Central memory CD8-positive, alpha-beta T cell (primary cell): ENCODE data around the gene NTRK3.

ENCODE experiments used
- ATAC-seq: fragments of 150-1000 bp; cut with Tn5 transposase; replicated peaks from 2 replicates; pipeline ENCODE4 v1.10.0; 2022; ENCODE audit warnings: mild to moderate bottlenecking, moderate FRiP score, moderate number of reproducible peaks; ENCODE audit not compliant: poor library complexity, severe bottlenecking; ENCODE audit errors: extremely low read depth
- DNase-seq, 2 donors: peaks; one replicate each; pipeline ENCODE4 v3.0.0; 2021; ENCODE audit warnings: low spot score in 2 of 2
- H3K27ac Mint-ChIP-seq: one replicate; pipeline ENCODE4 v1.8.0; 2022; ENCODE audit warnings: low read depth, mild to moderate bottlenecking, moderate library complexity, mixed read lengths
- H3K27me3 Mint-ChIP-seq: one replicate; pipeline ENCODE4 v1.8.0; 2022; ENCODE audit warnings: mixed read lengths
- H3K36me3 Mint-ChIP-seq: one replicate; pipeline ENCODE4 v1.8.0; 2022; ENCODE audit warnings: mild to moderate bottlenecking, moderate library complexity, mixed read lengths; ENCODE audit not compliant: insufficient read depth
- H3K4me1 Mint-ChIP-seq: one replicate; pipeline ENCODE4 v1.8.0; 2022; ENCODE audit warnings: mixed read lengths
- H3K4me3 Mint-ChIP-seq: one replicate; pipeline ENCODE4 v1.8.0; 2022; ENCODE audit warnings: mild to moderate bottlenecking, moderate library complexity, mixed read lengths
- H3K9me3 Mint-ChIP-seq: one replicate; pipeline ENCODE4 v1.8.0; 2022; ENCODE audit warnings: mixed read lengths

Gene NTRK3

DNA sequence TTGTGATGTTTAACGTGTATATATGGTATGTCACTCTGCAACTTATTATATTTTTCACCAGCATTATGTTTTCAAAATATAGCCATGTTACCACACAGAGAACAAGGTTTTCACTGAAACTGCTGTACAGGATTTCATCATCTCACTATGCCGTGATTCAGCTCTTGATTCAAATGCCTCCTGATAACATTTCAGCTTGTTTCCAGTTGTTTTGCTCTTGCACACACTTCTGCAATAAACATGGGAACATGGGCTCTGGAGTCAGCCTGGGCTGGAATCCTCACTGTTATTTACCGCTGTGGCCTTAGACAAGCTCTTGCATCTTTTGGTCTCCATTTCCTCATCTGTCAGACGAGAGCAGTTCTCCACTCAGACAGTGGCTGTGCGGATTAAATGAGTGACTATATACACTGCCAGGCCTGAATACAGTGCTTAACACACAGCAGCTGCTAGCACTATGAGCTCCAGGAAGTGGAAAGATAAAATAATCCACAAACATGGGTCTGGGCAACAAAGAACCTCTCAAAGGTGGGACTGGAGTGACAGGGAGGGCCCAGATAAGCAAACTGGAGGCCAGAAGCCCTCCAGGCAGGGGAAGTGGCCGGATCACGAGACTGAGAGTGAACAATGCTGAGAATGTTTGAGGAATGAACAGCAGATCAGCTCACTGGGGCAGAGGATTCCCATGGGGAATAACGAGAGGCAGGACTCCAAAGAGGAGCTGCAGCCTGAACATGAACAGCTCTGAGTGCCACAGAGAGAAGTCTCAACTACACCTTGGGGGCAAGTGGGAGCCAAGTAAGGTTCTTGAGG, 17.7 kb downstream of the NTRK3 start:
- H3K36me3 Mint-ChIP-seq = peaks cover 2% of the 10 kb centered on the region
- ATAC-seq (no peak), DNase-seq (no peak)
- H3K27me3 Mint-ChIP-seq = peaks cover 39% of the 10 kb centered on the region
- no peaks in the 10 kb centered on the region for H3K9me3 Mint-ChIP-seq
- H3K27ac Mint-ChIP-seq = no peak overlapping the region
- no peaks in the 10 kb centered on the region for H3K4me1 Mint-ChIP-seq
- H3K4me3 Mint-ChIP-seq = no peak overlapping the region

DNA sequence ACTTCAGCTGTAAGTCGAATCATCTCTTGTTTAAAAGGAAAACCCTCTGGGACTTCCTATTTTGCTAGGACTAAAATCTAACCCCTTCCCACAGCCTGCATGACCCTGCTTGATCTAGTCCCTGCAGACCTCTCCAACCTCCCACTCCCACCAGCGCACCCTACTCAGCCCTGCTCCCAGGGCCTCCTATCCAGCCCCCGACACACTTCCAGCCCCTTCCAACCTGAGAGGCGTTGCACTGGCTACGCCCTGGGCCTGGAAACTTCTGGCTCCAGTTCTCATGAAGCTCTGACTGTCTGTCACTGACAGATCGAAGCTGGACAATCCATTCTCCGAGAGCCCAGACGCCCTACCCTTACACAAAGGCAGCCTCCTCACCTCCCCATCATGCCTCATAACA, 21.8 kb downstream of the NTRK3 start:
- H3K4me1 Mint-ChIP-seq = no peaks in the 10 kb centered on the region
- peaks cover 52% of the 10 kb centered on the region for H3K27me3 Mint-ChIP-seq

DNA sequence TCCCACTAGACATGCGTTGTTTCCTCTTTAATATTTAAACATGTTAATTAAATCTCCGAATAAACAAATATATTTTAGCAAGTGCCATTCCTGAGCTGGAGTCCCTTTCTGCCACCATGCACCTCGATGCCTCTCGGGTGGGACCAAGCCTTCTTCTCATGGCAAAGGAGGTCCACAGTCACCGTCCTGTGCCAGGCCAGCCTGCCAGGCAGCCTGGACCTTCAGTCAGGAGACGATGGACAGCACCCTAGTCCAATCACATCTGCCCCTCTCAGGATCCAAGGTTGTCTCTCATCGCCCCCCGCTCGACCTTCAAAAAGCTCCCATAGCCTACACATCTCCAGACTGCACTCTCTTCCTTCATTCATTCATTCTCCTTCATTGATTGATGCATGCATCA, 22.6 kb downstream of the NTRK3 start:
- Mint-ChIP-seq H3K9me3 (no peaks in the 10 kb centered on the region), H3K27ac (no peak overlapping the region), H3K4me1 (no peaks in the 10 kb centered on the region), H3K36me3 (no peaks in the 10 kb centered on the region), H3K27me3 (peaks cover 53% of the 10 kb centered on the region), H3K4me3 (no peak overlapping the region)
- no peak for ATAC-seq
- no peak for DNase-seq

More for the DNA sequence above, 21.8 kb downstream of the NTRK3 start:
- no peaks in the 10 kb centered on the region for H3K36me3 Mint-ChIP-seq
- no peak for DNase-seq
- H3K27ac Mint-ChIP-seq = no peak overlapping the region
- no peak overlapping the region for H3K4me3 Mint-ChIP-seq
- no peaks in the 10 kb centered on the region for H3K9me3 Mint-ChIP-seq
- no peak for ATAC-seq

DNA sequence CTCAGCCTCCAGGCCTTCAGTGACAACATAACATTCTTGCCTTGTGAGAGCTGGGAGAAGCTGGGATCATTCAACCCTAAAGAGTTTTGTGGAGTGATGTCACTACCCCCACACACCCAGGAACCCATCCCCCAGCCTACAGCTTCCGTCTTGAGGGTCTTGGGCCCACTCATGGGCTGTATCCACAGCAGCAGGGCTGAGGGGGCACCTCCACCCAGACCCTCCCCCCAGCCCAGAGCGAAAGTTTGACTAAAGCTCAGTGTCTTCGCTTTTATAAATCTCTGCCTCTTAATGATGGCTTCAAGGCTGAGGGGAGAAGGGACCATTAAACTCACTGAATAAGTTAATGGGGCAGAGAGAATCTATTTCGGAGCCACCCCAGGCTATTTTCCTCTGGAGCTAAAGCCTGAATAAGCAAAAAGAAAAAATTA, 23.8 kb downstream of the NTRK3 start:
- H3K9me3 Mint-ChIP-seq = peaks cover 5% of the 10 kb centered on the region
- H3K4me3 Mint-ChIP-seq = no peak overlapping the region
- H3K4me1 Mint-ChIP-seq = no peaks in the 10 kb centered on the region
- DNase-seq (no peak), ATAC-seq (no peak)
- no peaks in the 10 kb centered on the region for H3K36me3 Mint-ChIP-seq
- H3K27me3 Mint-ChIP-seq = peaks cover 58% of the 10 kb centered on the region
- H3K27ac Mint-ChIP-seq = no peak overlapping the region

DNA sequence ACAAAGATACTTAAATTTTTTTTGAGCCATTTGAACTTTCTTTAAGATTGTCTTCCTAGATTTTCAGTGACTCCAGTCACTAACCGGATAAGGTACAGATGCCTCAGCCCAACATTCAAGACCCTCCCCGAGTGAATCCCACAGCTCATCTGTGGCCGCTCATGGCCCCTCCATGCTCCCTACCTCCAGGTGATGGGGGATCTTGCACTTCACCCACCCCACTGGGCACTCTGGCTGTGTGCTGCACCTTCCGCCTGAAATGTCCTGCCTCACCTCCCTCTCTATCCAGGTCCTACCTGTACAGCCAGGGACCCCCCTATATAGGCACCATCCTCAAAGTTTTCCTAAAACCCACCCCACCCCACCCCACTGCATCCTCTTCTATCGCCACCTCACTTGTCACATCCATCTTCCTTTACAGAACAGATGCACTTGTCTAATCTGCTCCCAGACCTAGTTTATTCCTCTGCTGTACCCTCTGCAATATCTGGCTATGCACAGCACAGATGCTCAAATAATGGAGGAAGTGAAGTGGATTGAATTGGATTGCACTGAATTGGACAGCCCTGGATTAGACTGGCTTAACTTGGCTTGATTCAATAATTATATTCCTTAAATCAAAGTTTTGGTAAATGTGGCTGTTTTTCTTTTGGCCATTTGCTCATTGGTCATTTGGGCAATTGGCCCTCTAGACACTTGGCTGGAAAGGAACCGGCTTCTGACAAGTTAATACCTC, 24.5 kb downstream of the NTRK3 start:
- H3K27ac Mint-ChIP-seq = no peak overlapping the region
- ATAC-seq = no peak
- peaks cover 65% of the 10 kb centered on the region for H3K27me3 Mint-ChIP-seq
- H3K4me3 Mint-ChIP-seq = no peak overlapping the region
- H3K9me3 Mint-ChIP-seq = peaks cover 5% of the 10 kb centered on the region
- H3K36me3 Mint-ChIP-seq = no peaks in the 10 kb centered on the region
- no peaks in the 10 kb centered on the region for H3K4me1 Mint-ChIP-seq
- DNase-seq = no peak

DNA sequence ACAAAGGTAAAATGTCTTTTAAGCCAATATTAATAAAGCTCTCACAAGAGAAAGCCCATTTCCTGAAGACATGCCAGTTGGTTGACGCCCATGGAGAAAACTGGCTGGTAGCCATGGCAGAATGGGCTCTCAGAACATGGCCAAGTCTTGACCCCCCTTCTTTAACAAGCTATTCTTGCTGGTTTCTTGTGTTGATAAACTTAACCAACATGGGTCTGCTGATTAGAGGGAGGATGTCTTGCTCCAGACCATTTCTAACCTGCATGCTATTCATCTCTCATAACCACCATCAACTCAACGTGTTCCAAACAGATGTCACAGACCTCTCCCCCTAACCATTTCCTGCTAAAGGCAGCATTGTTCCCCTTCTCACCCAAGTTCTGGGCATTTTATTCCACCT, 25.7 kb downstream of the NTRK3 start:
- H3K9me3 Mint-ChIP-seq = peaks cover 5% of the 10 kb centered on the region
- H3K27ac Mint-ChIP-seq = no peak overlapping the region
- H3K4me3 Mint-ChIP-seq = no peak overlapping the region
- H3K36me3 Mint-ChIP-seq = no peaks in the 10 kb centered on the region
- no peak for DNase-seq
- H3K27me3 Mint-ChIP-seq = peaks cover 66% of the 10 kb centered on the region
- no peaks in the 10 kb centered on the region for H3K4me1 Mint-ChIP-seq
- ATAC-seq = no peak

DNA sequence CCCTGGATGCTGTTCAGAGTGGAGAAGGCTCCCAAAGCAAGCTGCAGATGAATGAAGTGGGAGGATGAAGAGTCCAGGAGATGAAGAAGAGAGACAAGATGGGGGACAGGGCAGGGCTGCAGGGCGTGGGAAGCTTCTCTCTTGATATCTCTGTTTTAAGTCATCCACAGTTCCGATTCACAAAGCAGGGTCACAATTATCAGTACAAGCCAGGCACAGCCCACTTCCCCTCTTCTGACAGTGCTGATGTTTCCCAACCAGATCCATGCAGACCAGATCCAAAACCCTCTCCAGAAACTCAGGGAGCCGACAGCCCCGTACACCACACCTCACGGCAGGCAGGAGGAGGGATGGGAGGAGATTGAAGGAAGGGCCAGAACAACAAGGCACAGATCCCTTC, 31.1 kb downstream of the NTRK3 start:
- Mint-ChIP-seq H3K27me3 (peaks cover 43% of the 10 kb centered on the region), H3K4me3 (no peak overlapping the region), H3K9me3 (peaks cover 5% of the 10 kb centered on the region)

DNA sequence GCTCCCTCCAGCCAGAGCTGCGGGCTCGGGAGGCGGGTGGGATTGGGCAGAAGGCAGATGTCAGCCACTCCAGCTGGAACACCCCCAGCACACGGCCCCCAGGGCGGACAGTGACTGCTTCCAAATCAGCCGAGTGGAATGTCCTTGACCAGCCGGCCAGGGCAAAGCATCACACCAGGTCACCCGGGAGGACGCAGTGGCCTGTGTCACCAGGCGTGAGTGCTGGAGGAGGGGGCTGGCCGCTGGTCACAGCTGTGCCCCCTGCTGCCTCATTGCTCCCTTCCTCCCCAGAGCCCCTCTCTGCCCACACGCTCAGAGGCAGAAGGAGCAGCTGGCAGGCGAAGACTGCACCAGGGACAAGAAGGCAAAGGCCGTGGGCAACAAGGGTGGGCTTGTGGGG, 33.5 kb downstream of the NTRK3 start:
- no peaks in the 10 kb centered on the region for H3K9me3 Mint-ChIP-seq

More for the DNA sequence above, 31.1 kb downstream of the NTRK3 start:
- Mint-ChIP-seq H3K27ac (no peak overlapping the region), H3K4me1 (no peaks in the 10 kb centered on the region), H3K36me3 (peaks cover 2% of the 10 kb centered on the region)
- ATAC-seq = no peak
- no peak for DNase-seq

DNA sequence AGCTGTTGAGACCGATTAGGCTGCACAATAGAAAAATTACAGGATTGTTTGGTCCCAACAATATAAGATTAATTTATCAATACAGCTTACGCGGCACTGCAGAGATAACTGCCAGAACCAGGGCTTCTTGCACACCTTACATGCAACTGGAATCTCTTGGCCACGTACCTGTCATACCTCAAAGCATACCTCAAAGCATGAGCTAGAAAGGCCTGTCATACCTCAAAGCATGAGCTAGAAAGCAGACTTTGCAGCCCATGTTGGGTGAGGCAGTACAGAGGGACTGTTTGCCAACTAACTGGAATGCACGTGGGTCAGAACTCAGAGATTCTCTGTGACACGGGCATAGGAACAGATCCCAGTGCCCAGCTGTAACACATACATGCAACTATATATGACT, 34.7 kb downstream of the NTRK3 start:
- ATAC-seq = no peak
- Mint-ChIP-seq H3K4me3 (no peak overlapping the region), H3K9me3 (no peaks in the 10 kb centered on the region), H3K36me3 (peaks cover 2% of the 10 kb centered on the region), H3K27me3 (peaks cover 17% of the 10 kb centered on the region), H3K27ac (no peak overlapping the region), H3K4me1 (no peaks in the 10 kb centered on the region)
- no peak for DNase-seq

More for the DNA sequence above, 33.5 kb downstream of the NTRK3 start:
- Mint-ChIP-seq H3K27me3 (peaks cover 30% of the 10 kb centered on the region), H3K36me3 (peaks cover 2% of the 10 kb centered on the region), H3K4me1 (no peaks in the 10 kb centered on the region), H3K4me3 (no peak overlapping the region), H3K27ac (no peak overlapping the region)
- no peak for ATAC-seq
- no peak for DNase-seq

DNA sequence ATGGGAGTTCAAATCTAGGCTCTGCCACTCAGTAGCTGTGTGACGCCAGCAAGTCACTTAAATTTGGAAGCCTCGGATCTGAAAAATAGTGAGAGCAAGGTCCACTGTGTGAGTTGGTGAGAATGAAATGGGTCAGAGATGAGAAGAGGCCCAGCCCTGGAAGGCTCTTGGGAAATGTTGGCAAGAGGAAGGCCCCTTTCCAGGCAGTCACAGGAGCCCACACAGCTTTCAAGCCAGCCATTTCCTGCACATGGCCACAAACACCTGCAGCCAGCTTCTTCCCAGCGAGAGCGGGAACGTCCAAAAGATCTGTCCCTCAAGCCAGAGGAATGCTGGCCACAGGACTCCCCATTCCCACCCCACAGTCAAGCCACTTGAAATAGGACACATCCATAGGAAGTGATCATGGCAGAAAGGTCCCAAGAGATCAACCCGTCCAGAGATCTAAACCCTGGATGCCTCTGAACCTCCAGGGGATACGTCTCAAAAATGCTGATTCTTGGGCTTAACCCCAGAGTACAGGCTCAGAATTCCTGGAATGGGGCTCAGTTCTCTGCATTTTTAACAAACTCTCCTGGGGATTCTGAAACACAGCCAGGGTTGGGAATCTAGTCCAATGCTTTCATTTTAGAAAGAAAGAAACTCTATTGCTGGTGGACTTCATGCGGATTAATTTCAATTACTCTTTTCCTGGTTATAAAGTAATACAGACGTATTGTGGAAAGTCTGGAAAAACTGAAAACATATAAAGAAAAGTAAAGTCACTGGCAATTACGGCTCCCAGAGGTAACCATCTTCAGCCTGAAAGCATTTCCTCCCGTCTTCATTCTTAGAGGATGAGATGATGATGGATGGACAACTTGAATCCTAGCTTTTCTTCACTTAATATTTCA, 35.9 kb downstream of the NTRK3 start:
- Mint-ChIP-seq H3K27me3 (peaks cover 9% of the 10 kb centered on the region), H3K27ac (no peak overlapping the region), H3K4me1 (no peaks in the 10 kb centered on the region), H3K4me3 (no peak overlapping the region), H3K36me3 (peaks cover 2% of the 10 kb centered on the region), H3K9me3 (no peaks in the 10 kb centered on the region)
- ATAC-seq = no peak
- DNase-seq = no peak

DNA sequence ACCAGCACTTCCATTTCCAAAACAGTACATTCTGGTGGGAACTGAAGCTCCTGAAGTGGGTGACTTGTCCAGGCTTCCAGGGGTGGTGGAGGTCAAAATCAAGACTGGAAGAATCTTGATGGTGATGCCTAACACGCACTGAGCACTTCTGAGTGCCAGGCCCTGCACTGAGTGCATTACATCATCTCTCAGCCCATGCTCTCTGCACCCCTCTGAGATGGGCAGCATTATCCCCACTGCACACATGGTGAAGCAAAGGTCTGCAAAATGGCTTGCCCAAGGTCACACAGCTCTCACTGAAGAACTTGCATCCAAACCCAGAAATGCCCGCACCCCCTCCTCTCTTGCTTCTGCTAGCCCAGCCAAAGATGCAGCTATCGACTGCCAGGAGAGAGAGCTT, 36.9 kb downstream of the NTRK3 start:
- ATAC-seq = no peak
- H3K9me3 Mint-ChIP-seq = no peaks in the 10 kb centered on the region
- peaks cover 2% of the 10 kb centered on the region for H3K36me3 Mint-ChIP-seq
- H3K4me3 Mint-ChIP-seq = no peak overlapping the region
- no peak overlapping the region for H3K27ac Mint-ChIP-seq
- no peak for DNase-seq
- no peaks in the 10 kb centered on the region for H3K27me3 Mint-ChIP-seq
- no peaks in the 10 kb centered on the region for H3K4me1 Mint-ChIP-seq

DNA sequence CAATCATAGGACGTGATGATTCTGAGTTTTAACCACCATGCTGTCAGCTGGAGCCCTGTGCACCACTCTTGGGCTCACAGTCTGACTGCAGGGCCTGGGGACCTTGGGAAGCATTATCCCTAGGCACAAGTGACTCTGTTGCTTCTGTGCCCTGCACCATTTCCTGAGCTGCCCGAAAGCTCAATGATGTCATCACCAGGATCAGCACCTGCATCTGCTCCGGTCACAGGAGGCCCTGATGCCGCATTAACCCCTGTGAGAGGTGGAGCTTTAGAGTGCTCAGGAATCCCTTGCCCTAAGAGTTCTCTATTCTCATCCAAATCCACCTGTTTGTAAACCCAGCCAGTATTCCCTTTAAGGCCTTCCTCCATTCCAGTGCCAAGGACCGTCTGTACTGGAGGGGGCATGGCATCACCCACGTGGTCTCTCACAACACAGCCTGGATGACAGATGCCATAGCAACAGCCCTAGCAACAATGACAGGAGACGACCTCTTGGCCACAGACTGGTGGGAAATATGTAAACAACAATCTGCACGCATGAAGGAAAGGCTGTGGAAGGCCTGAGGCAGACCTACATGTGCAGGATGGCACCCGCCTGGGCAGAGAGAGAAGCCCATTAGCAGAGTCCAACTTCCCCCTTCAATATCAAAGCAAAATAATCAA, 37.9 kb downstream of the NTRK3 start:
- Mint-ChIP-seq H3K4me1 (no peaks in the 10 kb centered on the region), H3K36me3 (no peaks in the 10 kb centered on the region), H3K27me3 (no peaks in the 10 kb centered on the region), H3K9me3 (no peaks in the 10 kb centered on the region), H3K4me3 (no peak overlapping the region), H3K27ac (no peak overlapping the region)
- ATAC-seq (no peak), DNase-seq (no peak)
